GM12864 (cell line): Measurements from ENCODE around the gene GPATCH8.
"Not testable (repeated sequence)": the region's sequence is repeated elsewhere in the genome, so short reads cannot be mapped to it uniquely, and the experiment has no call there.

Experiments used
- DNase-seq: peaks from one replicate; pipeline ENCODE4 v3.0.0-alpha.2; 2011; ENCODE audit warnings: low read depth
- H3K4me3 ChIP-seq: 2 replicates; pipeline ENCODE4 v1.5.1; 2011; ENCODE audit warnings: mild to moderate bottlenecking, low read depth, low read length, control low read depth
- CTCF ChIP-seq: IDR thresholded peaks from 2 replicates; pipeline ENCODE4 v1.5.1; 2011; ENCODE audit warnings: low read depth, mild to moderate bottlenecking, moderate library complexity, low read length, control low read depth, inconsistent platforms; ENCODE audit errors: missing control alignments

The GPATCH8 gene

GRCh38 chr17:44543905-44544523, 40.8 kb upstream of the GPATCH8 start:
- no peak overlapping the region for H3K4me3 ChIP-seq
- DNase-seq: no peak
- no peak for TF ChIP-seq CTCF

GRCh38 chr17:44543213-44543904, 40.2 kb upstream of the GPATCH8 start:
- H3K4me3 ChIP-seq: no peak overlapping the region
- DNase-seq: no peak
- no peak for TF ChIP-seq CTCF

GRCh38 chr17:44541884-44542581, 38.8 kb upstream of the GPATCH8 start:
- no peak for DNase-seq
- TF ChIP-seq CTCF: no peak
- no peak overlapping the region for H3K4me3 ChIP-seq

GRCh38 chr17:44540246-44541084, 37.3 kb upstream of the GPATCH8 start:
- no peak for TF ChIP-seq CTCF
- DNase-seq: no peak
- no peak overlapping the region for H3K4me3 ChIP-seq

GRCh38 chr17:44539673-44540072, 36.5 kb upstream of the GPATCH8 start:
- no peak for DNase-seq
- H3K4me3 ChIP-seq: no peak overlapping the region
- TF ChIP-seq CTCF: no peak

GRCh38 chr17:44537922-44538321, 34.7 kb upstream of the GPATCH8 start:
- H3K4me3 ChIP-seq, DNase-seq: not testable (repeated sequence)
